ENCODE measurements around the gene MEGF8. TPM values are rescaled to one million over a fixed set of nuclear protein-coding genes. Genes with fewer than 3 reads are reported as not detected.
A peak's percentile ranks its signal among the peaks of the same experiment; 100 is the strongest.

The MEGF8 gene
- total and polyA plus RNA-seq, 9 of the 15 experiments (the other 6 are each of a cell fraction or from before 2014, with no cell fraction given), result 0.28 to 13.1 (median 3.0) TPM

GRCh38 chr19:42397263-42398166 lies 72.1 kb downstream of the MEGF8 start (continued):
- TF ChIP-seq, protein P1, sequence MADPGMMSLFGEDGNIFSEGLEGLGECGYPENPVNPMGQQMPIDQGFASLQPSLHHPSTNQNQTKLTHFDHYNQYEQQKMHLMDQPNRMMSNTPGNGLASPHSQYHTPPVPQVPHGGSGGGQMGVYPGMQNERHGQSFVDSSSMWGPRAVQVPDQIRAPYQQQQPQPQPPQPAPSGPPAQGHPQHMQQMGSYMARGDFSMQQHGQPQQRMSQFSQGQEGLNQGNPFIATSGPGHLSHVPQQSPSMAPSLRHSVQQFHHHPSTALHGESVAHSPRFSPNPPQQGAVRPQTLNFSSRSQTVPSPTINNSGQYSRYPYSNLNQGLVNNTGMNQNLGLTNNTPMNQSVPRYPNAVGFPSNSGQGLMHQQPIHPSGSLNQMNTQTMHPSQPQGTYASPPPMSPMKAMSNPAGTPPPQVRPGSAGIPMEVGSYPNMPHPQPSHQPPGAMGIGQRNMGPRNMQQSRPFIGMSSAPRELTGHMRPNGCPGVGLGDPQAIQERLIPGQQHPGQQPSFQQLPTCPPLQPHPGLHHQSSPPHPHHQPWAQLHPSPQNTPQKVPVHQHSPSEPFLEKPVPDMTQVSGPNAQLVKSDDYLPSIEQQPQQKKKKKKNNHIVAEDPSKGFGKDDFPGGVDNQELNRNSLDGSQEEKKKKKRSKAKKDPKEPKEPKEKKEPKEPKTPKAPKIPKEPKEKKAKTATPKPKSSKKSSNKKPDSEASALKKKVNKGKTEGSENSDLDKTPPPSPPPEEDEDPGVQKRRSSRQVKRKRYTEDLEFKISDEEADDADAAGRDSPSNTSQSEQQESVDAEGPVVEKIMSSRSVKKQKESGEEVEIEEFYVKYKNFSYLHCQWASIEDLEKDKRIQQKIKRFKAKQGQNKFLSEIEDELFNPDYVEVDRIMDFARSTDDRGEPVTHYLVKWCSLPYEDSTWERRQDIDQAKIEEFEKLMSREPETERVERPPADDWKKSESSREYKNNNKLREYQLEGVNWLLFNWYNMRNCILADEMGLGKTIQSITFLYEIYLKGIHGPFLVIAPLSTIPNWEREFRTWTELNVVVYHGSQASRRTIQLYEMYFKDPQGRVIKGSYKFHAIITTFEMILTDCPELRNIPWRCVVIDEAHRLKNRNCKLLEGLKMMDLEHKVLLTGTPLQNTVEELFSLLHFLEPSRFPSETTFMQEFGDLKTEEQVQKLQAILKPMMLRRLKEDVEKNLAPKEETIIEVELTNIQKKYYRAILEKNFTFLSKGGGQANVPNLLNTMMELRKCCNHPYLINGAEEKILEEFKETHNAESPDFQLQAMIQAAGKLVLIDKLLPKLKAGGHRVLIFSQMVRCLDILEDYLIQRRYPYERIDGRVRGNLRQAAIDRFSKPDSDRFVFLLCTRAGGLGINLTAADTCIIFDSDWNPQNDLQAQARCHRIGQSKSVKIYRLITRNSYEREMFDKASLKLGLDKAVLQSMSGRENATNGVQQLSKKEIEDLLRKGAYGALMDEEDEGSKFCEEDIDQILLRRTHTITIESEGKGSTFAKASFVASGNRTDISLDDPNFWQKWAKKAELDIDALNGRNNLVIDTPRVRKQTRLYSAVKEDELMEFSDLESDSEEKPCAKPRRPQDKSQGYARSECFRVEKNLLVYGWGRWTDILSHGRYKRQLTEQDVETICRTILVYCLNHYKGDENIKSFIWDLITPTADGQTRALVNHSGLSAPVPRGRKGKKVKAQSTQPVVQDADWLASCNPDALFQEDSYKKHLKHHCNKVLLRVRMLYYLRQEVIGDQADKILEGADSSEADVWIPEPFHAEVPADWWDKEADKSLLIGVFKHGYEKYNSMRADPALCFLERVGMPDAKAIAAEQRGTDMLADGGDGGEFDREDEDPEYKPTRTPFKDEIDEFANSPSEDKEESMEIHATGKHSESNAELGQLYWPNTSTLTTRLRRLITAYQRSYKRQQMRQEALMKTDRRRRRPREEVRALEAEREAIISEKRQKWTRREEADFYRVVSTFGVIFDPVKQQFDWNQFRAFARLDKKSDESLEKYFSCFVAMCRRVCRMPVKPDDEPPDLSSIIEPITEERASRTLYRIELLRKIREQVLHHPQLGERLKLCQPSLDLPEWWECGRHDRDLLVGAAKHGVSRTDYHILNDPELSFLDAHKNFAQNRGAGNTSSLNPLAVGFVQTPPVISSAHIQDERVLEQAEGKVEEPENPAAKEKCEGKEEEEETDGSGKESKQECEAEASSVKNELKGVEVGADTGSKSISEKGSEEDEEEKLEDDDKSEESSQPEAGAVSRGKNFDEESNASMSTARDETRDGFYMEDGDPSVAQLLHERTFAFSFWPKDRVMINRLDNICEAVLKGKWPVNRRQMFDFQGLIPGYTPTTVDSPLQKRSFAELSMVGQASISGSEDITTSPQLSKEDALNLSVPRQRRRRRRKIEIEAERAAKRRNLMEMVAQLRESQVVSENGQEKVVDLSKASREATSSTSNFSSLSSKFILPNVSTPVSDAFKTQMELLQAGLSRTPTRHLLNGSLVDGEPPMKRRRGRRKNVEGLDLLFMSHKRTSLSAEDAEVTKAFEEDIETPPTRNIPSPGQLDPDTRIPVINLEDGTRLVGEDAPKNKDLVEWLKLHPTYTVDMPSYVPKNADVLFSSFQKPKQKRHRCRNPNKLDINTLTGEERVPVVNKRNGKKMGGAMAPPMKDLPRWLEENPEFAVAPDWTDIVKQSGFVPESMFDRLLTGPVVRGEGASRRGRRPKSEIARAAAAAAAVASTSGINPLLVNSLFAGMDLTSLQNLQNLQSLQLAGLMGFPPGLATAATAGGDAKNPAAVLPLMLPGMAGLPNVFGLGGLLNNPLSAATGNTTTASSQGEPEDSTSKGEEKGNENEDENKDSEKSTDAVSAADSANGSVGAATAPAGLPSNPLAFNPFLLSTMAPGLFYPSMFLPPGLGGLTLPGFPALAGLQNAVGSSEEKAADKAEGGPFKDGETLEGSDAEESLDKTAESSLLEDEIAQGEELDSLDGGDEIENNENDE (IDR thresholded peaks at IDR 0.05; ENCODE audit: low read depth, low read length), result no peak
- no peak for TF ChIP-seq ATF2 (CRISPR knock-in tag; IDR thresholded peaks at IDR 0.05)
- TF ChIP-seq KDM2B (CRISPR knock-in tag; IDR thresholded peaks at IDR 0.05), result peak; percentile 91; the same call in 1 of the 2 replicates
- no peak for TF ChIP-seq ZNF146 (CRISPR knock-in tag; IDR thresholded peaks at IDR 0.05; ENCODE audit: unreplicated experiment)
- TF ChIP-seq, protein P2, sequence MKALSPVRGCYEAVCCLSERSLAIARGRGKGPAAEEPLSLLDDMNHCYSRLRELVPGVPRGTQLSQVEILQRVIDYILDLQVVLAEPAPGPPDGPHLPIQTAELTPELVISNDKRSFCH (CRISPR knock-in tag; IDR thresholded peaks at IDR 0.05), result no peak
- TF ChIP-seq, protein P2 (tag; IDR thresholded peaks at IDR 0.05), result no peak
- TF ChIP-seq SP1 (CRISPR knock-in tag; IDR thresholded peaks at IDR 0.05), result 0 out of 2 replicates have a peak, but pooled peaks have one; percentile 15
- TF ChIP-seq, protein P3, sequence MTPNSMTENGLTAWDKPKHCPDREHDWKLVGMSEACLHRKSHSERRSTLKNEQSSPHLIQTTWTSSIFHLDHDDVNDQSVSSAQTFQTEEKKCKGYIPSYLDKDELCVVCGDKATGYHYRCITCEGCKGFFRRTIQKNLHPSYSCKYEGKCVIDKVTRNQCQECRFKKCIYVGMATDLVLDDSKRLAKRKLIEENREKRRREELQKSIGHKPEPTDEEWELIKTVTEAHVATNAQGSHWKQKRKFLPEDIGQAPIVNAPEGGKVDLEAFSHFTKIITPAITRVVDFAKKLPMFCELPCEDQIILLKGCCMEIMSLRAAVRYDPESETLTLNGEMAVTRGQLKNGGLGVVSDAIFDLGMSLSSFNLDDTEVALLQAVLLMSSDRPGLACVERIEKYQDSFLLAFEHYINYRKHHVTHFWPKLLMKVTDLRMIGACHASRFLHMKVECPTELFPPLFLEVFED (CRISPR knock-in tag; conservative IDR thresholded peaks at IDR 0.05), result no peak
- no peak for TF ChIP-seq NELFE (IDR thresholded peaks at IDR 0.05; ENCODE audit: insufficient read depth, insufficient read length)
- no peak for TF ChIP-seq SMAD4 (CRISPR knock-in tag; conservative IDR thresholded peaks at IDR 0.05)
- no peak for TF ChIP-seq GABPA (tag; conservative IDR thresholded peaks at IDR 0.05; ENCODE audit: low read depth)
- TF ChIP-seq NCOA1 (IDR thresholded peaks at IDR 0.05; ENCODE audit: low read depth), result no peak

All from K562 (cell line).